H1 (cell line): Measurements from ENCODE around the gene SLC22A13. TPM values are rescaled to one million over a fixed set of nuclear protein-coding genes. Genes with fewer than 3 reads are reported as not detected.
A peak's percentile ranks its signal among the peaks of the same experiment; 100 is the strongest.

Experiments
- CTCF ChIA-PET: fragments of 300-600 bp; sonication (Branson Sonifier 250); formaldehyde crosslinking; loops from one replicate; lab custom pipeline; 2021; ENCODE audit not compliant: partially characterized antibody; lab: Charles Lee
- POLR2A ChIA-PET: fragments of 300-600 bp; sonication (Branson Sonifier 250); formaldehyde crosslinking; loops from one replicate; lab custom pipeline; 2021; ENCODE audit warnings: inconsistent platforms; ENCODE audit not compliant: partially characterized antibody; lab: Charles Lee
- DNase-seq, 2 experiments: peaks; one replicate each; pipeline versions ENCODE4 v3.0.0 to v3.0.0-alpha.2; 2010 to 2022; ENCODE audit warnings: low spot score in 2 of 2, low read depth in 1 of 2, mixed read lengths in 1 of 2
- FAIRE-seq: peaks from 2 replicates; lab custom pipeline; 2011; peaks lifted over from hg19 to GRCh38; lab: Jason Lieb, UNC
- H2AFZ ChIP-seq: 2 replicates; pipeline ENCODE4 v1.8.1; 2012; ENCODE audit warnings: low read length, inconsistent platforms
- H2AK5ac ChIP-seq: 2 replicates; pipeline ENCODE4 v1.6.1; 2013; ENCODE audit warnings: low read depth, low read length
- H2BK120ac ChIP-seq: replicated peaks from 2 replicates; pipeline ENCODE3; 2013; ENCODE audit warnings: low read depth, low read length, inconsistent platforms
- H2BK12ac ChIP-seq: 2 replicates; pipeline ENCODE4 v1.6.1; 2013; ENCODE audit warnings: low read depth, low read length
- H2BK15ac ChIP-seq: 2 replicates; pipeline ENCODE4 v1.6.1; 2013; ENCODE audit warnings: low read length
- H2BK20ac ChIP-seq: 2 replicates; pipeline ENCODE4 v1.6.1; 2013; ENCODE audit warnings: low read length
- H2BK5ac ChIP-seq: 2 replicates; pipeline ENCODE4 v1.6.1; 2013; ENCODE audit warnings: low read depth, low read length
- H3K14ac ChIP-seq: 2 replicates; pipeline ENCODE4 v1.6.1; 2013; ENCODE audit warnings: inconsistent platforms; ENCODE audit not compliant: insufficient read length
- H3K18ac ChIP-seq: 2 replicates; pipeline ENCODE4 v1.6.1; 2013; ENCODE audit warnings: low read length; ENCODE audit errors: extremely low read depth
- H3K23ac ChIP-seq: 2 replicates; pipeline ENCODE4 v1.6.1; 2013; ENCODE audit warnings: inconsistent platforms; ENCODE audit not compliant: insufficient read length
- H3K23me2 ChIP-seq: 2 replicates; pipeline ENCODE4 v1.6.1; 2013; ENCODE audit warnings: low read depth, low read length
- H3K27ac ChIP-seq: 2 replicates; pipeline ENCODE4 v1.6.1; 2011; ENCODE audit warnings: low read depth, low read length, inconsistent platforms
- H3K27me3 ChIP-seq, 4 experiments: replicated peaks in 1 of 4; 1 replicate in 1 of 4; 2 replicates in 3 of 4; pipeline versions ENCODE4 v1.6.1 to v1.8.1; 2011 to 2013; ENCODE audit warnings: low read length in 3 of 4, mild to moderate bottlenecking in 3 of 4, inconsistent platforms in 2 of 4, mixed read lengths in 2 of 4, moderate library complexity in 1 of 4; ENCODE audit not compliant: control insufficient read depth in 3 of 4, insufficient read depth in 3 of 4; ENCODE audit errors: extremely low read depth in 1 of 4
- H3K36me3 ChIP-seq, 4 experiments: 2 replicates each; pipeline versions ENCODE4 v1.6.1 to v1.8.1; 2011 to 2013; ENCODE audit warnings: mild to moderate bottlenecking in 4 of 4, low read length in 3 of 4, moderate library complexity in 2 of 4, control low read depth in 1 of 4, inconsistent platforms in 1 of 4; ENCODE audit not compliant: insufficient read depth in 4 of 4, control insufficient read depth in 2 of 4
- H3K4ac ChIP-seq: replicated peaks from 2 replicates; pipeline ENCODE3; 2013; ENCODE audit warnings: low read length, low read depth, mixed read lengths, inconsistent platforms; ENCODE audit not compliant: insufficient read length
- H3K4me1 ChIP-seq, 4 experiments: replicated peaks in 1 of 4; 1 replicate in 1 of 4; 2 replicates in 3 of 4; pipeline versions ENCODE4 v1.6.1 to v1.8.1; 2011 to 2013; ENCODE audit warnings: low read length in 3 of 4, inconsistent platforms in 2 of 4, mixed read lengths in 1 of 4; ENCODE audit not compliant: insufficient read depth in 4 of 4, control insufficient read depth in 3 of 4
- H3K4me2 ChIP-seq, 2 experiments: 2 replicates each; pipeline versions ENCODE4 v1.6.1 to v1.8.1; 2011 to 2013; ENCODE audit warnings: low read depth in 2 of 2, low read length in 2 of 2, control low read depth in 1 of 2, inconsistent platforms in 1 of 2, mild to moderate bottlenecking in 1 of 2; ENCODE audit not compliant: insufficient read depth in 1 of 2
- H3K4me3 ChIP-seq, 4 experiments: fragments of 200-600, 300-600 bp in 1 of 4; sonication (generic), shearing (Covaris generic), sonication (Bioruptor Twin) in 1 of 4; 2 replicates each; pipeline versions ENCODE4 v1.5.1 to v1.8.1; 2011 to 2016; ENCODE audit warnings: low read length in 4 of 4, low read depth in 3 of 4, control low read depth in 2 of 4, inconsistent platforms in 2 of 4, mild to moderate bottlenecking in 2 of 4, mixed read lengths in 1 of 4, moderate library complexity in 1 of 4; ENCODE audit not compliant: insufficient read depth in 2 of 4; ENCODE audit errors: extremely low read depth in 1 of 4
- H3K56ac ChIP-seq: replicated peaks from 2 replicates; pipeline ENCODE3; 2013; ENCODE audit warnings: low read depth, mild to moderate bottlenecking, mixed read lengths, low read length, inconsistent platforms; ENCODE audit not compliant: insufficient read length
- H3K79me1 ChIP-seq: 2 replicates; pipeline ENCODE4 v1.6.1; 2013; ENCODE audit warnings: low read depth, low read length, control low read depth
- H3K79me2 ChIP-seq, 2 experiments: 2 replicates each; pipeline versions ENCODE4 v1.6.1 to v1.8.1; 2012 to 2013; ENCODE audit warnings: low read length in 2 of 2, mild to moderate bottlenecking in 2 of 2, inconsistent platforms in 1 of 2; ENCODE audit not compliant: insufficient read depth in 2 of 2, control insufficient read depth in 1 of 2
- H3K9ac ChIP-seq, 4 experiments: replicated peaks in 1 of 4; 1 replicate in 1 of 4; 2 replicates in 3 of 4; pipeline versions ENCODE4 v1.6.1 to v1.8.1; 2011 to 2013; ENCODE audit warnings: low read depth in 3 of 4, low read length in 3 of 4, control low read depth in 2 of 4, mild to moderate bottlenecking in 2 of 4, moderate library complexity in 2 of 4, inconsistent platforms in 1 of 4; ENCODE audit errors: extremely low read depth in 1 of 4
- H3K9me3 ChIP-seq, 2 experiments: 2 replicates each; pipeline versions ENCODE4 v1.6.1 to v1.8.1; 2012 to 2013; ENCODE audit warnings: mild to moderate bottlenecking in 2 of 2, moderate library complexity in 2 of 2, control low read depth in 1 of 2, inconsistent platforms in 1 of 2, low read depth in 1 of 2, low read length in 1 of 2, mixed read lengths in 1 of 2; ENCODE audit not compliant: insufficient read depth in 2 of 2
- H4K20me1 ChIP-seq, 2 experiments: replicated peaks in 1 of 2; 2 replicates each; pipeline versions ENCODE3 to v1.8.1; 2011 to 2013; ENCODE audit warnings: inconsistent platforms in 2 of 2, low read length in 2 of 2, mild to moderate bottlenecking in 1 of 2; ENCODE audit not compliant: insufficient read depth in 2 of 2, control insufficient read depth in 1 of 2
- H4K5ac ChIP-seq: 2 replicates; pipeline ENCODE4 v1.6.1; 2013; ENCODE audit warnings: low read length, low read depth, mixed read lengths, inconsistent platforms; ENCODE audit not compliant: insufficient read length
- H4K8ac ChIP-seq: 2 replicates; pipeline ENCODE4 v1.8.0; 2013; ENCODE audit warnings: mild to moderate bottlenecking, moderate library complexity, low read length, inconsistent platforms; ENCODE audit not compliant: insufficient read depth; ENCODE audit errors: extremely low read depth
- H4K91ac ChIP-seq: replicated peaks from 2 replicates; pipeline ENCODE3; 2013; ENCODE audit warnings: low read length, mixed read lengths, inconsistent platforms; ENCODE audit not compliant: insufficient read length
- KDM5A ChIP-seq: fragments of 200-600 bp; IDR thresholded peaks from 2 replicates; pipeline ENCODE4 v1.7.1; 2012; ENCODE audit warnings: mild to moderate bottlenecking, low read length, inconsistent platforms, mixed read lengths
- MAFK ChIP-seq: IDR thresholded peaks from 2 replicates; pipeline ENCODE4 v1.6.1; 2012; ENCODE audit warnings: low read depth, mild to moderate bottlenecking, improper control_type of control experiment, low read length
- WGBS, 2 experiments: shearing (Covaris generic) in 1 of 2; methylation state at CpG; one replicate each; pipeline versions ENCODE4 v1.1.6 to v1.1.7; 2013 to 2015; ENCODE audit warnings: low lambda C conversion rate in 2 of 2, mixed read lengths in 2 of 2, inconsistent platforms in 1 of 2, low coverage in 1 of 2, missing lambda C conversion rate in 1 of 2; ENCODE audit not compliant: insufficient replicate concordance in 2 of 2, insufficient coverage in 1 of 2, insufficient read length in 1 of 2; ENCODE audit errors: extremely low coverage in 1 of 2, missing lambda C conversion rate in 1 of 2; 5-methylcytosine and 5-hydroxymethylcytosine counted together
- polyA plus RNA-seq, 7 experiments: library from polyadenylated mRNA; depleted of rRNA in 3 of 7; stranded (reverse) in 5 of 7; unstranded in 2 of 7; fragments of >200 nt in 5 of 7; fragments of 200-250 nt in 2 of 7; gene quantifications; 1 replicate in 5 of 7; 2 replicates in 1 of 7; 4 replicates in 1 of 7; pipeline versions ENCODE4 v1.2.1 to v1.2.3, GENCODE V29; 2011 to 2013; ENCODE audit warnings: missing spikeins in 2 of 7, mixed read lengths in 2 of 7
- total RNA-seq: library from RNA; stranded (reverse); fragmentation: NEBNext Ultra II Directional; extraction: Animal tissue kit (Norgen Biotek cat#: 25700); gene quantifications from 2 replicates; pipeline ENCODE4 v1.2.1, GENCODE V29; 2021

SLC22A13 gene
- total and polyA plus RNA-seq, 2 of the 8 experiments (the other 6 are each of a cell fraction or from before 2014, with no cell fraction given) = 0.05 to 0.41 TPM

GRCh38 chr3:38271553-38271952 is 5.9 kb downstream of the SLC22A13 start:
- no peaks in the 10 kb centered on the region for H3K36me3 ChIP-seq
- ChIA-PET POLR2A (no interaction called here), CTCF (interaction anchor here (1.3 to 4.0 kb wide), 3 partner anchors 10 to 26 kb away, joined by 3 to 22 read pairs (median 7); partner anchors contain the start of gene SLC22A14)
- H2AFZ ChIP-seq = no peak overlapping the region
- FAIRE-seq = no peak
- H3K79me2 ChIP-seq = no peaks in the 10 kb centered on the region
- H3K4me1 ChIP-seq = peaks cover 0 to 6% (median 2%) of the 10 kb centered on the region in 4 experiments; a peak in 2 of 7 replicates
- no peak overlapping the region for H4K5ac ChIP-seq
- H4K91ac ChIP-seq = no peak overlapping the region
- no peak overlapping the region for H3K4ac ChIP-seq
- H3K27ac ChIP-seq = no peak overlapping the region
- TF ChIP-seq KDM5A = no peak
- peak; percentile 77 for TF ChIP-seq MAFK
- no peaks in the 10 kb centered on the region for H4K20me1 ChIP-seq
- no peak overlapping the region for H2BK5ac ChIP-seq
- H2BK20ac ChIP-seq = no peak overlapping the region
- H3K14ac ChIP-seq = no peak overlapping the region
- H3K4me3 ChIP-seq = no peak overlapping the region
- no peak overlapping the region for H2AK5ac ChIP-seq
- H2BK120ac ChIP-seq = no peak overlapping the region
- no peak overlapping the region for H4K8ac ChIP-seq
- no peaks in the 10 kb centered on the region for H3K79me1 ChIP-seq
- no peak overlapping the region for H2BK15ac ChIP-seq
- no peak overlapping the region for H3K4me2 ChIP-seq
- no peak overlapping the region for H3K9ac ChIP-seq
- H3K23me2 ChIP-seq = 0 out of 2 replicates have a peak, but pooled peaks cover 2% of the 10 kb centered on the region
- H3K23ac ChIP-seq = no peak overlapping the region
- no peak overlapping the region for H2BK12ac ChIP-seq
- 87% methylated on average over 4 of the region's 5 CpGs; no CpG with 5 or more reads in 1 of the 2 experiments for WGBS, 2 experiments
- no peak overlapping the region for H3K56ac ChIP-seq
- no peak overlapping the region for H3K18ac ChIP-seq
- no peaks in the 10 kb centered on the region for H3K9me3 ChIP-seq
- no peak for DNase-seq
- no peaks in the 10 kb centered on the region for H3K27me3 ChIP-seq
